Ishikawa (cell line): ENCODE data around the gene PACSIN2.

Experiments
- CEBPB ChIP-seq: IDR thresholded peaks from 2 replicates; pipeline ENCODE4 v1.6.1; 2012
- EGR1 ChIP-seq: IDR thresholded peaks from 2 replicates; pipeline ENCODE4 v1.6.1; 2012
- EP300 ChIP-seq: IDR thresholded peaks from 2 replicates; pipeline ENCODE4 v1.6.1; 2012; ENCODE audit warnings: borderline replicate concordance
- FOXM1 ChIP-seq: IDR thresholded peaks from 2 replicates; pipeline ENCODE4 v1.6.1; 2012; ENCODE audit warnings: low read depth, borderline replicate concordance
- NFIC ChIP-seq: IDR thresholded peaks from 2 replicates; pipeline ENCODE4 v1.6.1; 2012
- RAD21 ChIP-seq: IDR thresholded peaks from 2 replicates; pipeline ENCODE4 v1.6.1; 2012; ENCODE audit warnings: low read depth
- TAF1 ChIP-seq: IDR thresholded peaks from 2 replicates; pipeline ENCODE4 v1.6.1; 2012; ENCODE audit warnings: low read depth, mild to moderate bottlenecking
- TF ChIP-seq, protein P1 (sequence below): IDR thresholded peaks from 2 replicates; pipeline ENCODE4 v1.6.1; 2012; ENCODE audit warnings: low read depth, mild to moderate bottlenecking
- TF ChIP-seq, protein P2 (sequence below): IDR thresholded peaks from 2 replicates; pipeline ENCODE4 v1.6.1; 2012
- TF ChIP-seq, protein P3 (sequence below): IDR thresholded peaks from 2 replicates; pipeline ENCODE4 v1.6.1; 2012

- TF ChIP-seq, protein P1, sequence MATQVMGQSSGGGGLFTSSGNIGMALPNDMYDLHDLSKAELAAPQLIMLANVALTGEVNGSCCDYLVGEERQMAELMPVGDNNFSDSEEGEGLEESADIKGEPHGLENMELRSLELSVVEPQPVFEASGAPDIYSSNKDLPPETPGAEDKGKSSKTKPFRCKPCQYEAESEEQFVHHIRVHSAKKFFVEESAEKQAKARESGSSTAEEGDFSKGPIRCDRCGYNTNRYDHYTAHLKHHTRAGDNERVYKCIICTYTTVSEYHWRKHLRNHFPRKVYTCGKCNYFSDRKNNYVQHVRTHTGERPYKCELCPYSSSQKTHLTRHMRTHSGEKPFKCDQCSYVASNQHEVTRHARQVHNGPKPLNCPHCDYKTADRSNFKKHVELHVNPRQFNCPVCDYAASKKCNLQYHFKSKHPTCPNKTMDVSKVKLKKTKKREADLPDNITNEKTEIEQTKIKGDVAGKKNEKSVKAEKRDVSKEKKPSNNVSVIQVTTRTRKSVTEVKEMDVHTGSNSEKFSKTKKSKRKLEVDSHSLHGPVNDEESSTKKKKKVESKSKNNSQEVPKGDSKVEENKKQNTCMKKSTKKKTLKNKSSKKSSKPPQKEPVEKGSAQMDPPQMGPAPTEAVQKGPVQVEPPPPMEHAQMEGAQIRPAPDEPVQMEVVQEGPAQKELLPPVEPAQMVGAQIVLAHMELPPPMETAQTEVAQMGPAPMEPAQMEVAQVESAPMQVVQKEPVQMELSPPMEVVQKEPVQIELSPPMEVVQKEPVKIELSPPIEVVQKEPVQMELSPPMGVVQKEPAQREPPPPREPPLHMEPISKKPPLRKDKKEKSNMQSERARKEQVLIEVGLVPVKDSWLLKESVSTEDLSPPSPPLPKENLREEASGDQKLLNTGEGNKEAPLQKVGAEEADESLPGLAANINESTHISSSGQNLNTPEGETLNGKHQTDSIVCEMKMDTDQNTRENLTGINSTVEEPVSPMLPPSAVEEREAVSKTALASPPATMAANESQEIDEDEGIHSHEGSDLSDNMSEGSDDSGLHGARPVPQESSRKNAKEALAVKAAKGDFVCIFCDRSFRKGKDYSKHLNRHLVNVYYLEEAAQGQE, result no peak
- TF ChIP-seq, protein P2, sequence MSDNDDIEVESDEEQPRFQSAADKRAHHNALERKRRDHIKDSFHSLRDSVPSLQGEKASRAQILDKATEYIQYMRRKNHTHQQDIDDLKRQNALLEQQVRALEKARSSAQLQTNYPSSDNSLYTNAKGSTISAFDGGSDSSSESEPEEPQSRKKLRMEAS, result no peak
- no peak for TF ChIP-seq EP300
- no peak for TF ChIP-seq NFIC
- TF ChIP-seq EGR1, result no peak
- TF ChIP-seq RAD21, result no peak
- TF ChIP-seq CEBPB, result no peak
- no peak for TF ChIP-seq FOXM1
- TF ChIP-seq, protein P3, sequence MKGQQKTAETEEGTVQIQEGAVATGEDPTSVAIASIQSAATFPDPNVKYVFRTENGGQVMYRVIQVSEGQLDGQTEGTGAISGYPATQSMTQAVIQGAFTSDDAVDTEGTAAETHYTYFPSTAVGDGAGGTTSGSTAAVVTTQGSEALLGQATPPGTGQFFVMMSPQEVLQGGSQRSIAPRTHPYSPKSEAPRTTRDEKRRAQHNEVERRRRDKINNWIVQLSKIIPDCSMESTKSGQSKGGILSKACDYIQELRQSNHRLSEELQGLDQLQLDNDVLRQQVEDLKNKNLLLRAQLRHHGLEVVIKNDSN, result no peak
- TF ChIP-seq TAF1, result no peak
These were observed 16.7 kb upstream of the PACSIN2 start for GRCh38 chr22:43031617-43032016.
